ENCODE measurements around the gene AP2M1. TPM values are rescaled to one million over a fixed set of nuclear protein-coding genes. Genes with fewer than 3 reads are reported as not detected.
"Not testable (repeated sequence)": the region's sequence is repeated elsewhere in the genome, so short reads cannot be mapped to it uniquely, and the experiment has no call there.

AP2M1 gene
- total and polyA plus RNA-seq, 4 experiments from 2014 or later: 206 to 312 (median 231) TPM

GRCh38 chr3:184155644-184156521, 18.8 kb upstream of the AP2M1 start:
- CTCF ChIA-PET (ENCODE audit: partially characterized antibody): interaction anchor here (0.7 to 1.4 kb wide), 4 partner anchors 15 to 129 kb away, joined by 3 to 5 read pairs (median 3); partner anchors contain the start of gene EEF1AKMT4
- H3K27ac ChIP-seq (ENCODE audit: low read depth, low read length): peak overlapping the region; percentile 59
- H3K36me3 ChIP-seq (ENCODE audit: insufficient read depth, low read length): no peaks in the 10 kb centered on the region
- intact Hi-C loops (cut with micrococcal nuclease): loop anchor here (1.0 kb wide), 2 partner anchors 18 to 21 kb away; partner anchors contain the start of genes AP2M1 and EIF2B5
- H3K27me3 ChIP-seq (ENCODE audit: insufficient read depth, low read length): no peaks in the 10 kb centered on the region
- Mint-ChIP-seq H3K4me3 (peak overlapping the region; percentile 91 to 97 (median 95)), H3K27ac (peak overlapping the region; percentile 70 to 95 (median 93)), H3K27me3 (no peaks in the 10 kb centered on the region), H3K4me1 (peaks cover 24 to 40% (median 31%) of the 10 kb centered on the region in 4 donors), H3K36me3 (peaks cover 0 to 4% of the 10 kb centered on the region in 2 donors), H3K9me3 (peaks cover 0 to 3% (median 0%) of the 10 kb centered on the region in 8 donors)
- H3K4me3 ChIP-seq (ENCODE audit: low read length in 2 of 2): peak overlapping the region; percentile 56 to 81
- POLR2A ChIA-PET (ENCODE audit: partially characterized antibody): interaction anchor here (0.7 to 1.8 kb wide), 8 partner anchors 15 to 271 kb away, joined by 3 to 18 read pairs (median 4); partner anchors contain the start of genes ABCF3, AP2M1, EIF2B5 and PSMD2
- DNase-seq: peak; percentile 37 to 67 (median 43)
- no peaks in the 10 kb centered on the region for H3K9me3 ChIP-seq (ENCODE audit: control insufficient read depth in 1 of 2, low read length in 2 of 2)
- H3K4me1 ChIP-seq (ENCODE audit: insufficient read depth, low read length): peaks cover 32% of the 10 kb centered on the region

- H3K4me1 ChIP-seq (ENCODE audit: insufficient read depth, low read length): peaks cover 32% of the 10 kb centered on the region
- peaks cover 0 to 6% of the 10 kb centered on the region in 2 donors for H3K36me3 Mint-ChIP-seq
- no peak for DNase-seq
- no peaks in the 10 kb centered on the region for H3K9me3 ChIP-seq (ENCODE audit: control insufficient read depth in 1 of 2, low read length in 2 of 2)
- H3K4me1 Mint-ChIP-seq: peaks cover 26 to 43% (median 33%) of the 10 kb centered on the region in 4 donors
- H3K9me3 Mint-ChIP-seq: peaks cover 0 to 3% (median 0%) of the 10 kb centered on the region in 8 donors
- no peaks in the 10 kb centered on the region for H3K27me3 Mint-ChIP-seq
- H3K27ac Mint-ChIP-seq: peak overlapping the region; percentile 31 to 95 (median 93)
- H3K27me3 ChIP-seq (ENCODE audit: insufficient read depth, low read length): no peaks in the 10 kb centered on the region
- peak overlapping the region; percentile 91 to 97 (median 95) for H3K4me3 Mint-ChIP-seq
- ChIA-PET CTCF (ENCODE audit: partially characterized antibody) (interaction anchor here (0.8 to 1.4 kb wide), 2 partner anchors 15 to 93 kb away, joined by 3 to 5 read pairs; partner anchors contain the start of gene EEF1AKMT4), POLR2A (ENCODE audit: partially characterized antibody) (interaction anchor here (0.6 to 1.8 kb wide), 4 partner anchors 14 to 271 kb away, joined by 3 to 18 read pairs (median 5); partner anchors contain the start of gene EIF2B5)
- H3K4me3 ChIP-seq (ENCODE audit: low read length in 2 of 2): peak overlapping the region in 1 of 2 donors; percentile 56
- peak overlapping the region; percentile 59 for H3K27ac ChIP-seq (ENCODE audit: low read depth, low read length)
- intact Hi-C loops (cut with micrococcal nuclease): no loop called here
- no peaks in the 10 kb centered on the region for H3K36me3 ChIP-seq (ENCODE audit: insufficient read depth, low read length)
Observed at GRCh38 chr3:184156522-184156955, 18.1 kb upstream of the AP2M1 start.

GRCh38 chr3:184157206-184157605, 17.4 kb upstream of the AP2M1 start:
- no peak for DNase-seq
- no peaks in the 10 kb centered on the region for H3K27me3 Mint-ChIP-seq
- peaks cover 0 to 3% (median 0%) of the 10 kb centered on the region in 8 donors for H3K9me3 Mint-ChIP-seq
- peaks cover 29 to 45% (median 35%) of the 10 kb centered on the region in 4 donors for H3K4me1 Mint-ChIP-seq
- CTCF ChIA-PET (ENCODE audit: partially characterized antibody): interaction anchor here (0.6 kb wide), 1 partner anchor 38 kb away, joined by 3 read pairs; no protein-coding TSS in a partner anchor
- no peaks in the 10 kb centered on the region for H3K9me3 ChIP-seq (ENCODE audit: control insufficient read depth in 1 of 2, low read length in 2 of 2)
- no peak overlapping the region for H3K4me3 ChIP-seq (ENCODE audit: low read length in 2 of 2)
- no peaks in the 10 kb centered on the region for H3K27me3 ChIP-seq (ENCODE audit: insufficient read depth, low read length)
- H3K4me3 Mint-ChIP-seq: peak overlapping the region; percentile 80 to 97 (median 94)
- intact Hi-C loops (cut with micrococcal nuclease): no loop called here
- no peaks in the 10 kb centered on the region for H3K36me3 ChIP-seq (ENCODE audit: insufficient read depth, low read length)
- H3K36me3 Mint-ChIP-seq: peaks cover 0 to 6% of the 10 kb centered on the region in 2 donors
- H3K27ac ChIP-seq (ENCODE audit: low read depth, low read length): no peak overlapping the region
- peaks cover 32% of the 10 kb centered on the region for H3K4me1 ChIP-seq (ENCODE audit: insufficient read depth, low read length)
- peak overlapping the region in 6 of 7 donors; percentile 31 to 85 (median 77) for H3K27ac Mint-ChIP-seq
- POLR2A ChIA-PET (ENCODE audit: partially characterized antibody): interaction anchor here (1.3 kb wide), 1 partner anchor 23 kb away, joined by 4 read pairs; no protein-coding TSS in a partner anchor

GRCh38 chr3:184158404-184158803, 16.3 kb upstream of the AP2M1 start:
- ChIA-PET CTCF (ENCODE audit: partially characterized antibody) (interaction anchor here (1.1 kb wide), 1 partner anchor 14 kb away, joined by 4 read pairs; no protein-coding TSS in a partner anchor), POLR2A (ENCODE audit: partially characterized antibody) (interaction anchor here (1.3 kb wide), 1 partner anchor 24 kb away, joined by 4 read pairs; no protein-coding TSS in a partner anchor)
- Mint-ChIP-seq H3K36me3 (peaks cover 4 to 12% of the 10 kb centered on the region in 2 donors), H3K27me3 (no peaks in the 10 kb centered on the region), H3K9me3 (peaks cover 0 to 3% (median 0%) of the 10 kb centered on the region in 8 donors), H3K4me1 (peaks cover 29 to 45% (median 34%) of the 10 kb centered on the region in 4 donors), H3K27ac (peak overlapping the region in 1 of 7 donors; percentile 78), H3K4me3 (no peak overlapping the region)
- Histone ChIP-seq H3K27me3 (ENCODE audit: insufficient read depth, low read length) (no peaks in the 10 kb centered on the region), H3K4me1 (ENCODE audit: insufficient read depth, low read length) (peaks cover 32% of the 10 kb centered on the region), H3K27ac (ENCODE audit: low read depth, low read length) (no peak overlapping the region), H3K9me3 (ENCODE audit: control insufficient read depth in 1 of 2, low read length in 2 of 2) (no peaks in the 10 kb centered on the region), H3K36me3 (ENCODE audit: insufficient read depth, low read length) (peaks cover under 1% of the 10 kb centered on the region), H3K4me3 (ENCODE audit: low read length in 2 of 2) (no peak overlapping the region)
- intact Hi-C loops (cut with micrococcal nuclease): no loop called here
- no peak for DNase-seq

GRCh38 chr3:184160456-184160855, 14.2 kb upstream of the AP2M1 start:
- ChIA-PET CTCF (ENCODE audit: partially characterized antibody) (interaction anchor here (1.1 to 1.3 kb wide), 2 partner anchors 13 to 89 kb away, joined by 3 read pairs; partner anchors contain the start of gene EEF1AKMT4), POLR2A (ENCODE audit: partially characterized antibody) (no interaction called here)
- H3K36me3 ChIP-seq (ENCODE audit: insufficient read depth, low read length): peaks cover 19% of the 10 kb centered on the region
- H3K27ac Mint-ChIP-seq: no peak overlapping the region
- intact Hi-C loops (cut with micrococcal nuclease): no loop called here
- peaks cover 0 to 3% (median 0%) of the 10 kb centered on the region in 8 donors for H3K9me3 Mint-ChIP-seq
- no peaks in the 10 kb centered on the region for H3K9me3 ChIP-seq (ENCODE audit: control insufficient read depth in 1 of 2, low read length in 2 of 2)
- no peaks in the 10 kb centered on the region for H3K27me3 Mint-ChIP-seq
- H3K4me3 Mint-ChIP-seq: no peak overlapping the region
- H3K27ac ChIP-seq (ENCODE audit: low read depth, low read length): no peak overlapping the region
- H3K36me3 Mint-ChIP-seq: peaks cover 12 to 30% of the 10 kb centered on the region in 2 donors
- H3K4me1 ChIP-seq (ENCODE audit: insufficient read depth, low read length): peaks cover 28% of the 10 kb centered on the region
- DNase-seq: no peak
- no peaks in the 10 kb centered on the region for H3K27me3 ChIP-seq (ENCODE audit: insufficient read depth, low read length)
- H3K4me1 Mint-ChIP-seq: peaks cover 30 to 44% (median 33%) of the 10 kb centered on the region in 4 donors
- no peak overlapping the region for H3K4me3 ChIP-seq (ENCODE audit: low read length in 2 of 2)

GRCh38 chr3:184162571-184163070, 12.0 kb upstream of the AP2M1 start:
- H3K27me3 ChIP-seq (ENCODE audit: insufficient read depth, low read length); H3K9me3 Mint-ChIP-seq; H3K27me3 Mint-ChIP-seq; DNase-seq; POLR2A ChIA-PET (ENCODE audit: partially characterized antibody); H3K4me1 ChIP-seq (ENCODE audit: insufficient read depth, low read length); H3K4me3 ChIP-seq (ENCODE audit: low read length in 2 of 2); intact Hi-C loops (cut with micrococcal nuclease); H3K4me3 Mint-ChIP-seq; H3K9me3 ChIP-seq (ENCODE audit: control insufficient read depth in 1 of 2, low read length in 2 of 2); H3K27ac ChIP-seq (ENCODE audit: low read depth, low read length): not testable (repeated sequence)
- H3K27ac Mint-ChIP-seq: peak overlapping the region in 4 of 7 donors; percentile 9 to 74 (median 64)
- peaks cover 39% of the 10 kb centered on the region for H3K36me3 ChIP-seq (ENCODE audit: insufficient read depth, low read length)
- H3K4me1 Mint-ChIP-seq: peaks cover 14 to 25% (median 18%) of the 10 kb centered on the region in 4 donors
- CTCF ChIA-PET (ENCODE audit: partially characterized antibody): interaction anchor here (1.3 kb wide), 1 partner anchor 15 kb away, joined by 3 read pairs; no protein-coding TSS in a partner anchor
- H3K36me3 Mint-ChIP-seq: peaks cover 22 to 46% of the 10 kb centered on the region in 2 donors

All from CD4-positive, alpha-beta memory T cell (primary cell).